Erythroblast (primary cell): ENCODE results near the gene ZNF101.
"Not testable (repeated sequence)": the region's sequence is repeated elsewhere in the genome, so short reads cannot be mapped to it uniquely, and the experiment has no call there.

Source experiments
- DNase-seq, 2 experiments: peaks; one replicate each; lab custom pipeline; 2025; lab: John Stamatoyannopoulos, UW
- GATA1 ChIP-seq: IDR thresholded peaks from 2 replicates; pipeline ENCODE4 v1.6.1; 2011; ENCODE audit warnings: low read depth, mild to moderate bottlenecking, control low read depth, low read length, moderate library complexity
- POLR2A ChIP-seq: IDR thresholded peaks from 2 replicates; pipeline ENCODE4 v1.6.1; 2011; ENCODE audit warnings: mild to moderate bottlenecking, low read length

The ZNF101 gene

GRCh38 chr19:19661675-19662251 is 6.9 kb upstream of the ZNF101 start:
- peak; percentile 29 to 44 for DNase-seq
- TF ChIP-seq POLR2A (no peak), GATA1 (no peak)

DNA sequence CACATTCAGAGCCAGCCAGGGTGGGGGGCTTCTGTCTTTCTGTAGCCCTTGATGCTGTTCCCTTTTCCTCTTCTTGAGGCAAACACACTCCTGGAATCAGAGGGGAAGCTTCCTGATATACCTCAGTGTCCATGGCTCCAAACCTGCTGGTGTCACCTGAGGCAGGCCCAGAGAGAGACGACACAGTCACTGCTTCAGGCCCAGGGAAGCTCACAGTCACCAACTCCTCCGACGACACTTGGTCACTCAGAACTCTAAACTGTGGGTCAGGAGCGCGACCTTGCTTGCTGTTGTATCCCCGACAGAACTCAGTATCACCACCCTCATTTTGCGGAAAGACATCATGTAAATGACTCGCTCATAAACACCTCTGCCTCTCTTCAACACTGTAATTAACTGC is 6.3 kb upstream of the ZNF101 start:
- TF ChIP-seq GATA1 (no peak), POLR2A (no peak)
- DNase-seq = no peak

DNA sequence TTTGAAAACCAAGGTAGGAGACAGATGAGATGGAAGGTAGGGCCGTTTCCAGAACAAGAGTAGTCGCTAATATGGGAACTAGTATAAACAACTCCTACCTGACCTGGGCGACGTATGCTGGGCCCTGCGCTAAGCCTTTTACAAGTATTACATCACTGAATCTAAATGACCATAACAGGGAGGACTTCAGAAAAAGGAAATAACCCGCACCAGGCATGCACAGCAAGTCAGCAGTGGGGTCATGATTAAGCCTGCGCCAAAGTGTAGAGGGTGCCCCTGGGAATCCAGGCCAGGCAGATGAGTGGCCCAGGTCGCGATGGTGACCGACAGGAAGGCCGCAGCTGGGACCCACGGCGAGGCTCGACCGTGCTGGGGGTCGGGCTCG is 5.8 kb upstream of the ZNF101 start:
- TF ChIP-seq POLR2A (no peak), GATA1 (no peak)
- DNase-seq = no peak

- no peak for TF ChIP-seq GATA1
- peak; percentile 85 for TF ChIP-seq POLR2A
- DNase-seq = peak; percentile 97 to 98
Measured at GRCh38 chr19:19663256-19664120, 5.2 kb upstream of the ZNF101 start, which contains the start of gene ATP13A1. ATP13A1 (minus strand) TSS chr19:19663676; CDS start chr19:19663666, 10 bp downstream.

- DNase-seq = not testable (repeated sequence)
Measured at GRCh38 chr19:19665420-19665948, 3.2 kb upstream of the ZNF101 start.

GRCh38 chr19:19670070-19670551 is 1.5 kb downstream of the ZNF101 start:
- TF ChIP-seq POLR2A (no peak), GATA1 (no peak)
- DNase-seq = no peak

DNA sequence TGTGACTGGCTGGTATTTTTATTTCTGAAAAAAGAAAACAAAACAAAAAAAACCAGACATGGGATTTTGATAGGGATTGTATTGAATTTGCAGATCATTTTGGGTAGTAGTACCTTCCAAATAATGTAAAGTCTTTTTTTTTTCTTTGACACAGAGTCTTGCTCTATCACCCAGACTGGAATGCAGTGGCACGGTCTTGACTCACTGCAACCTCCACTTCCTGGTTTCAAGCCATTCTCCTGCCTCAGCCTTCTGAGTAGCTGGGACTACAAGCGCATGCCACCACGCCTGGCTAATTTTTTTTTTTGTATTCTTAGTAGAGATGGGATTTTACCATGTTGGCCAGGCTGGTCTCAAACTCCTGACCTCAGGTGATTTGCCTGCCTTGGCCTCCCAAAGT is 4.2 kb downstream of the ZNF101 start:
- TF ChIP-seq GATA1 (no peak), POLR2A (no peak)
- DNase-seq = no peak

DNA sequence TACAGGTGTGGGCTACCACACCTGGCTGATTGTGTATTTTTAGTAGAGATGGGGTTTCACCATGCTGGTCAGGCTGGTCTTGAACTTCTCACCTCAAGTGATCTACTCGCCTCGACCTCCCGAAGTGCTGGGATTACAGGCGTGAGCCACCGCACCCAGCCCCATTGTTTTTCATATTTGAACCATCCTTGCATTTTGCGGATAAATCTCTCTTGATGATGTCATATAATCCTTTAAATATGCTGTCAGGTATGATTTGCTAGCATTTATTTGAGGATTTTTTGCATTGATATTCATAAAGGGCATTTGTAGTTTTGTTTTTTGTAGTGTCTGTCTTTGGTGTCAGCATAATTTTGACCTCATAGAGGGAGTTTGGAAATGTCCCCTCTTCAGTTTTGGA is 5.7 kb downstream of the ZNF101 start:
- no peak for DNase-seq
- TF ChIP-seq POLR2A (no peak), GATA1 (no peak)

DNA sequence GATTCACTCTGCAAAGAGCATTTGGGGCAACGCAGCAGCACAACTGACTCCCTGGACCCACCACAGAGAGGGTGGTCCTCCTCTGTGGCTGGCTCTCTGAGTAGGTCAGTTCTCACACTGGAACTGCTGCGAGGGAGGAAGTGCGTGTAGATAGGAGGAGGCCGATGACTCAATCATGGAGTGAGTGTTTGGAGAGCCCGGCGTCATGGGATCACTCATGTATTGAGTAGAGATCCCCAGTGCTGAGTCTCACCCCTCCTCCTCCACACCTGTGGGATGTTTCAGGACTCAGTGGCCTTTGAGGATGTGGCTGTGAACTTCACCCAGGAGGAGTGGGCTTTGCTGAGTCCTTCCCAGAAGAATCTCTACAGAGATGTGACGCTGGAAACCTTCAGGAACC is 8.9 kb downstream of the ZNF101 start:
- TF ChIP-seq POLR2A (no peak), GATA1 (no peak)
- DNase-seq = no peak

DNA sequence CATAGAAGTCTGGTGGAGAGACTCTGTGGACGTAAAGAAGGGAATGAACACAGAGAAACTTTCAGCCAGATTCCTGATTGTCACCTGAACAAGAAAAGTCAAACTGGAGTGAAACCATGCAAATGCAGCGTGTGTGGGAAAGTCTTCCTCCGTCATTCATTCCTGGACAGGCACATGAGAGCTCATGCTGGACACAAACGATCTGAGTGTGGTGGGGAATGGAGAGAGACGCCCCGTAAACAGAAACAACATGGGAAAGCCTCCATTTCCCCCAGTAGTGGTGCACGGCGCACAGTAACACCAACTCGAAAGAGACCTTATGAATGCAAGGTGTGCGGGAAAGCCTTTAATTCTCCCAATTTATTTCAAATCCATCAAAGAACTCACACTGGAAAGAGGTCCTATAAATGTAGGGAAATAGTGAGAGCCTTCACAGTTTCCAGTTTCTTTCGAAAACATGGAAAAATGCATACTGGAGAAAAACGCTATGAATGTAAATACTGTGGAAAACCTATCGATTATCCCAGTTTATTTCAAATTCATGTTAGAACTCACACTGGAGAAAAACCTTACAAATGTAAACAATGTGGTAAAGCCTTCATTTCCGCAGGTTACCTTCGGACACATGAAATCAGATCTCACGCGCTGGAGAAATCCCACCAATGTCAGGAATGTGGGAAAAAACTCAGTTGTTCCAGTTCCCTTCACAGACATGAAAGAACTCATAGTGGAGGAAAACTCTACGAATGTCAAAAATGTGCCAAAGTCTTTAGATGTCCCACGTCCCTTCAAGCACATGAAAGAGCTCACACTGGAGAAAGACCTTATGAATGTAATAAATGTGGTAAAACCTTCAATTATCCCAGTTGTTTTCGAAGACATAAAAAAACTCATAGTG is 10.8 kb downstream of the ZNF101 start:
- no peak for TF ChIP-seq POLR2A
- TF ChIP-seq GATA1 = no peak
- no peak for DNase-seq

DNA sequence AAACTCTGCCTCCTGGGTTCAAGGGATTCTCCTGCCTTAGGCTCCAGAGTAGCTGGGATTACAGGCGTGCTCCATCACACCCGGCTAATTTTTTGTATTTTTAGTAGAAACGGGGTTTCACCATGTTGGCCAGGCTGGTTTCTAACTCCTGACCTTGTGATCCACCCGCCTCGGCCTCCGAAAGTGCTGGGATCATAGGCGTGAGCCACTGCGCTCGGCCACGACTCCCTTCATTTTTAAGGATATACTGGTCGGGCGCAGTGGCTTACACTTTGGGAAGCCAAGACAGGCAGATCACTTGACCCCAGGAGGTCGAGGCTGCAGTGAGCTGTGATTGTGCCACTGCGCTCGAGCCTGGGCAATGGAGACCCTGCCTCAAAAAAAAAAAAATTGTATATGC is 17.5 kb downstream of the ZNF101 start:
- DNase-seq = not testable (repeated sequence)

DNA sequence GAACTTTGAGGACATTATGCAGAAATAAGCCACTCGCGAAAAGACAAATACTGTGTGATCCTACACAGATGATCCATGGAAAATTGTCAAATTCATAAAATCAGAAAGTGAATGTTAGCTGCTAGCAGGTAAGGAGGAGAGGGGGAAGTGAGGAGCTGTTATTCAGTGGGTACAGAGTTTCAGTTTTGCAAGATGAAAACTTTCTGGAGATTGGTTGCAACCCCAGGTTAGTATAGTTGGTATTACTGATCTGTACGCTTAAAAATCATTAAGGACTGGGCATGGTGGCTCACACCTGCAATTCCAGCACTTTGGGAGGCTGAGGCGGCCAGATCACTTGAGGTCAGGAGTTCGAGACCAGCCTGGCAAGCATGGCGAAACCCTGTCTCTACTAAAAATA is 17.9 kb downstream of the ZNF101 start:
- no peak for TF ChIP-seq GATA1
- TF ChIP-seq POLR2A = no peak
- no peak for DNase-seq

DNA sequence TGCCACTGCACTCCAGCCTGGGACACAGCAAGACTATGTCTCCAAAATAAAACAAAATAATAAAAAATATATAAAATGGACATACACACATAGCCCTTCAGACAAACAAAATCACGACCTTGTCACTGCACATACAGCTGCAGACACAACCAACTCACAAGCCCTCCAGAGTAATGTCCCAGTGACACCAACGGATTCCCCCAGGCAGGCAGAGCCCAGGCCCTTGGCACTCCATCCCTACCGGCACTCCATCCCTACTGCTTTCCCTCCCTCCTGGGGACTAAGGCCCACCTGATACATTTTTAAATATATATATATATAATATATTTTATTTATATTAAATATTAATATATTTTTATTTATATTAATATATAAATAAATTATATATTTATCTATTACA is 18.5 kb downstream of the ZNF101 start:
- TF ChIP-seq POLR2A (no peak), GATA1 (no peak)
- peak; percentile 51 to 61 for DNase-seq

DNA sequence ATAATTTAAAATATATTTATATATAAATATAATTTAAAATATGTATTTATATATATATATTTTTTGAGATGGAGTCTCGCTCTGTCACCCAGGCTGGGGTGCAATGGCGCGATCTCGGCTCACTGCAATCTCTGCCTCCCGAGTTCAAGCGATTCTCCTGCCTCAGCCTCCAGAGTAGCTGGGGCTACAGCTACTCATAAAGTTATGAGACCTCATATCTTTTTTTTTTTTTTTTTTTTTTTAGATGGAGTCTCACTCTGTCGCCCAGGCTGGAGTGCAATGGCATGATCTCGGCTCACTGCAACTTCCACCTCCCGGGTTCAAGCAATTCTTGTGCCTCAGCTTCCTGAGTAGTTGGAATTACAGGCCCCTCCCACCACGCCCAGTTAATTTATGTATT is 20.4 kb downstream of the ZNF101 start:
- DNase-seq = peak in 1 of 2 experiments; percentile 41
